Adrenal gland (tissue), 12 donors: ENCODE results near the gene ICAM5. TPM values are rescaled to one million over a fixed set of nuclear protein-coding genes. Genes with fewer than 3 reads are reported as not detected.

Experiments
- DNase-seq, 7 donors: peaks; one replicate each; pipeline ENCODE4 v3.0.0-alpha.2; 2019 to 2020
- H3K27ac ChIP-seq, 5 donors: fragments of 200-600 bp; sonication (generic) in 4 of 5; 1 replicate in 3 of 5; 2 replicates in 2 of 5; pipeline versions ENCODE4 v1.5.1 to v1.8.0; 2016 to 2020; ENCODE audit warnings: mild to moderate bottlenecking in 1 of 5
- H3K27me3 ChIP-seq: fragments of 200-600 bp; 2 replicates; pipeline ENCODE4 v1.8.0; 2021
- H3K36me3 ChIP-seq, 2 donors: fragments of 200-600 bp; replicated peaks in 1 of 2; 1 replicate in 1 of 2; 2 replicates in 1 of 2; pipeline versions ENCODE4 v1.5.1 to v1.8.0; 2018 to 2022
- H3K4me1 ChIP-seq, 2 donors: fragments of 200-600 bp; replicated peaks in 1 of 2; 1 replicate in 1 of 2; 2 replicates in 1 of 2; pipeline versions ENCODE4 v1.5.1 to v1.8.0; 2018 to 2021
- H3K4me3 ChIP-seq, 4 donors: fragments of 200-600 bp; sonication (generic) in 3 of 4; one replicate each; pipeline ENCODE4 v1.5.1; 2016 to 2018
- H3K9me3 ChIP-seq, 3 donors: fragments of 200-600 bp; sonication (generic) in 1 of 3; replicated peaks in 1 of 3; 1 replicate in 2 of 3; 2 replicates in 1 of 3; pipeline versions ENCODE4 v1.5.1 to v1.8.0; 2016 to 2021
- POLR2A ChIP-seq, 2 donors: fragments of 450-650 bp; IDR thresholded peaks; one replicate each; pipeline ENCODE4 v1.6.1; 2017; ENCODE audit warnings: antibody characterized with exemption in 2 of 2, mild to moderate bottlenecking in 2 of 2, moderate library complexity in 1 of 2
- WGBS, 4 donors: extraction: QIAGEN DNeasy Blood & Tissue Kit in 2 of 4; methylation state at CpG; one replicate each; pipeline versions ENCODE4 v1.1.5 to v1.1.7; 2013 to 2017; 5-methylcytosine and 5-hydroxymethylcytosine counted together
- intact Hi-C, 2 donors: fragments of 100-400 bp; cut with DNase I; formaldehyde crosslinking; loops; one replicate each; pipeline versions ENCODE4 v1.14.1 to v1.15.0; 2022 to 2023
- polyA plus RNA-seq, 3 donors: library from polyadenylated mRNA; stranded (reverse); fragments of 200-250 nt in 2 of 3; fragments of 350-450 nt in 1 of 3; fragmentation: Illumina TruSeq in 1 of 3; extraction: RNeasy Lipid Tissue Mini Kit (QIAGEN cat#74804) in 1 of 3; gene quantifications; one replicate each; pipeline ENCODE4 v1.2.3, GENCODE V29; 2013 to 2014
- total RNA-seq, 9 donors: library from RNA; depleted of rRNA in 4 of 9; stranded (reverse); fragments of >200 nt in 4 of 9; fragments of 120-200 nt in 1 of 9; fragmentation: NEBNext Ultra II Directional in 1 of 9; extraction: Animal tissue kit (Norgen Biotek cat#: 25700) in 1 of 9; gene quantifications; one replicate each; pipeline versions ENCODE4 v1.1.0 to v1.2.4, GENCODE V29; 2013 to 2023
- TF ChIP-seq, protein P1 (sequence below), 6 experiments: fragments of 450-650 bp in 4 of 6; fragments of 200-600 bp in 2 of 6; sonication (generic) in 1 of 6; IDR thresholded peaks; 1 replicate in 5 of 6; 2 replicates in 1 of 6; pipeline versions ENCODE4 v1.5.1 to v1.8.0; 2016 to 2021; ENCODE audit warnings: antibody characterized with exemption in 6 of 6, mild to moderate bottlenecking in 2 of 6, moderate library complexity in 1 of 6
- donor health status: healthy with polysubstance abuse.
- donor health status: Bipolar disorder and iron deficiency.
- donor health status: DM: yes; HTN: yes; CAD: no.
- donor health status: DM: no; HTN: no; CAD: no.
- donor health status: DM: no; HTN: no; CAD: no.
- donor health status: DM: yes; HTN: yes; CAD: no.

ICAM5 gene
- total and polyA plus RNA-seq, 12 donors = 0.06 to 2.2 (median 0.49) TPM; not detected in 3

DNA sequence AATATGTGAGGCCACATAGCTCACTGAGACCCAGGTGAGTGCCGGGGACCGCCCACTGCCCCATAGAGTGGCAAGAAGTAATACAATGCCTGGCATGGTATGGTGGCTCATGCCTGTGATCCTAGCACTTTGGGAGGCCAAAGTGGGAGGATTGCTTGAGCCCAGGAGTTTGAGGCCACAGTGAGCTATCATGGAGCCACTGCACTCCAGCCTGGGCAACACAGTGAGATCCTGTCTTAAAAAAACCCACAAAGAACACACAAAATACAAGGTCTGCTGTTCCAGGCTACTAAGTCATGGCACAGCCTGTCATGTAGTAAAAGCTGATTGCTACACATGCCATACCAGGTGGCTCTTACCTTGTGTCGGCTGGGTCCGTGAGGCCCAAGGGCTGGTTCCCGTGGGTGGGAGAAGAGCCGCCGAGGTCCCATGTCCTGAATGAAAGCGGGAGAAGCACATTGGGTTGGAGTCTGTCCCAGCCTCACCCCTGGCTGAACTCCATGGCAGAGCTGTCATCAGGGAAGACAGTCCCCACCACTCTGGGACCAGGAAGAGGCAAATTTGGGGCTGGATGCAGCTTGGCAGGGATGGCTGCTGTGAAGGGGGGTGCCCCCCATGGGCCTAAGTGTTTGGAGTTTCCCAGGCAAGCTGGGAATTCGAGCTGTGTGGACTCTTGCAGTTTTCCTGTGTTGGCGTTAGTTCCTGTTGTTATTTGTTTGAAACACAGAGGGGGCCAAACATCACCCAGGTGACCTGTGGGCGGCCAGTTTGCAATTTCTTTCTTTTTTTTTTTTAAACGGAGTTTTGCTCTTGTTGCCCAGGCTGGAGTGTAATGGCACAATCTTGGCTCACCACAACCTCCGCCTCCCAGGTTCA, 29.3 kb downstream of the ICAM5 start:
- 88 to 92% (median 91%) methylated on average over 12 to 13 of the region's 13 CpGs for WGBS, 4 donors
- H3K36me3 ChIP-seq = peaks cover 0 to 73% of the 10 kb centered on the region in 2 donors
- no peaks in the 10 kb centered on the region for H3K27me3 ChIP-seq
- peaks cover 7 to 12% of the 10 kb centered on the region in 2 donors for H3K4me1 ChIP-seq
- TF ChIP-seq, protein P1, sequence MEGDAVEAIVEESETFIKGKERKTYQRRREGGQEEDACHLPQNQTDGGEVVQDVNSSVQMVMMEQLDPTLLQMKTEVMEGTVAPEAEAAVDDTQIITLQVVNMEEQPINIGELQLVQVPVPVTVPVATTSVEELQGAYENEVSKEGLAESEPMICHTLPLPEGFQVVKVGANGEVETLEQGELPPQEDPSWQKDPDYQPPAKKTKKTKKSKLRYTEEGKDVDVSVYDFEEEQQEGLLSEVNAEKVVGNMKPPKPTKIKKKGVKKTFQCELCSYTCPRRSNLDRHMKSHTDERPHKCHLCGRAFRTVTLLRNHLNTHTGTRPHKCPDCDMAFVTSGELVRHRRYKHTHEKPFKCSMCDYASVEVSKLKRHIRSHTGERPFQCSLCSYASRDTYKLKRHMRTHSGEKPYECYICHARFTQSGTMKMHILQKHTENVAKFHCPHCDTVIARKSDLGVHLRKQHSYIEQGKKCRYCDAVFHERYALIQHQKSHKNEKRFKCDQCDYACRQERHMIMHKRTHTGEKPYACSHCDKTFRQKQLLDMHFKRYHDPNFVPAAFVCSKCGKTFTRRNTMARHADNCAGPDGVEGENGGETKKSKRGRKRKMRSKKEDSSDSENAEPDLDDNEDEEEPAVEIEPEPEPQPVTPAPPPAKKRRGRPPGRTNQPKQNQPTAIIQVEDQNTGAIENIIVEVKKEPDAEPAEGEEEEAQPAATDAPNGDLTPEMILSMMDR (IDR thresholded peaks at IDR 0.05) = no peak
- TF ChIP-seq POLR2A (IDR thresholded peaks at IDR 0.05) = no peak
- H3K27ac ChIP-seq = no peak overlapping the region
- DNase-seq = no peak
- intact Hi-C loops = no loop called here
- no peaks in the 10 kb centered on the region for H3K9me3 ChIP-seq
- H3K4me3 ChIP-seq = no peak overlapping the region

DNA sequence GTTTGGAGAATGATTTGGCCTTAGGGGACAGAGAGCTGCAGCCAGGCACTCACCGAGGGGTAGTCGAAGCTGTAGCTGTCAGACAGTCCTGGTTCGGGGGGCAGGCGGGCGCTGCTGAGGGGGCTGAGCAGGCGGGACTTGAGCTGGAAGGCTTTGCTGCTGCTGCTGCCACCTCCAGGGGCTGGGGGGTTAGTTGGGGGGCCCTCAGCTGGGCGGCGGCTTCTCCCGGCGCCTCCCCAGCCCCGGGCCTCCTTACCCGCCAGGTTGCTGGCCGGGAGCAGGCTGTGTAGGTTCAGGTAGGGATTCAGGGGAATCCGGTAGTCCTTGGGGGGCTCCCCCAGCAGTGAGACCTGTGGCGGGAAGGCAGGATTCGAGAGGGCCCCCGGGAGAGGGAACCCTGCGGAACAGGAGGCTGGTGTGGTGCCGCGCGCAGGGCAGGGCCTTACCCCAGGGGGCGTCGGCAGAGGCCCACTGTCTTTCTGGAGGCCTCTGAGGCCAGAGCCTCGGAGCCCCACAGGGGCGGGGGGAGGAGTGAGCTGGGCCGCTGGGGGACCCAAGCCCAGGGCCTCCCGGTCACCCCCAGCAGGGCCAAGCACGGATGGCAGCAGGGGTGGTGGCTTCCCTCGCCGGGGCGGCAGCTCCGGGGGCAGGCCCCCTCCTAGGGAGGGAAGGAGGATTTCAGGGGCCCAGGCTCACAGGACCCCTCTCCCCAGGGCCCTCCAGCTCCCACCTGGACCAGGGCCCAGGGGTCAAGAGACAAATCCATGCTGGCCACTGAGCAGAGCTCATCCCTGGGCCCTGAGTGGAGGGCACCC, 31.1 kb downstream of the ICAM5 start:
- no peak for DNase-seq
- Histone ChIP-seq H3K4me1 (no peaks in the 10 kb centered on the region), H3K27me3 (no peaks in the 10 kb centered on the region), H3K36me3 (peaks cover 0 to 90% of the 10 kb centered on the region in 2 donors), H3K9me3 (no peaks in the 10 kb centered on the region), H3K27ac (no peak overlapping the region), H3K4me3 (no peak overlapping the region)
- 83 to 98% (median 94%) methylated on average over 3 to 31 of the region's 32 CpGs for WGBS, 4 donors
- TF ChIP-seq, protein P1 (IDR thresholded peaks at IDR 0.05) = no peak
- intact Hi-C loops = no loop called here

DNA sequence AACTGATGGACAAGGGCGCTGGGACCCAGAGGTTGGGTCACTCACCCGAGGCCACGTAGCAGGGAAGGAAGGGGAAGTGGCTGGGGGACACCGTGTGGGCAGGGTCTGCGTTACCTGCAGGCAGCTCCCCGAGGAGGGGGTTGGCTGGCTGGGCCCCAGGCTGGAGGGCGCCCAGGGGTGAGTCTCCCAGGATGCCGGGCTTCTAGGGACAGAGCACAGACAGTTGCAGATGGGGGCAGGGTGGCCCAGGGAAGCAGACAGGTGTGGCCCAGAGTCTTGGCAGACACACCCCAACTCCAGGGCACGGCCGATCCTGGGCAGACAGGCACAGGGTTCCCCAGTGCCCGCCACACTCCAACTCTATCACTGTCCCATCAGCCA, 31.7 kb downstream of the ICAM5 start:
- WGBS, 4 donors = 60 to 91% (median 85%) methylated on average over 1 to 11 of the region's 11 CpGs
- Histone ChIP-seq H3K27me3 (no peaks in the 10 kb centered on the region), H3K27ac (no peak overlapping the region), H3K9me3 (no peaks in the 10 kb centered on the region), H3K4me3 (no peak overlapping the region), H3K4me1 (no peaks in the 10 kb centered on the region), H3K36me3 (peaks cover 0 to 94% of the 10 kb centered on the region in 2 donors)
- intact Hi-C loops = no loop called here
- TF ChIP-seq POLR2A (IDR thresholded peaks at IDR 0.05) = no peak
- TF ChIP-seq, protein P1 (IDR thresholded peaks at IDR 0.05) = no peak
- no peak for DNase-seq
